Measurements from ENCODE around the gene MAPK8IP3.

The MAPK8IP3 gene

DNA sequence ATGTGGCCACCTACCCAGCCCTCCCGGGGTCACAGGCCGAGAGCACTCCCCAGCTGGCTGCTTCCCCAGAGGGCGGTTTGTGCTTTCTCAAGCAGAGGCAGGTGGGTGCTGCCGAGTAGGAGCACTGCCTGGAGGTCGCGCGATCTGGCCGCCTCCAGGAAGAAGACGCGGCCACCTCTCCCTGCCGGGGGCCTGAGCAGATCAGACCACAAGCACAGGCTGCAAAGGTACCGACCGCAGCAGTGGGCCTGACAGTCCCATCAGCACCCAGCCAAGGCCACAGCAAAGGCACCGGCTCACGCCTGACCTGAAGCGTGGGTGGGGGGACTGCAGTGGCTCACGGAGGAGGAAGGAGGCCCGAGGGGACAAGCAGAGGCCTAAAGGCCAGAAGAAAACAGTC lies 102.7 kb downstream of the MAPK8IP3 start:
- Histone ChIP-seq H4K91ac (ENCODE audit: low read length) (peak overlapping the region; percentile 34), H2AFZ (ENCODE audit: low read depth, low read length) (no peak overlapping the region), H3K14ac (ENCODE audit: low read length in 2 of 2) (no peak overlapping the region), H3K27ac (ENCODE audit: low read length, poor library complexity, severe bottlenecking) (no peak overlapping the region), H3K4ac (ENCODE audit: low read depth in 1 of 2, low read length in 2 of 2) (no peak overlapping the region), H3K79me1 (replicated peaks; ENCODE audit: low read length, poor library complexity, severe bottlenecking) (peaks cover 18% of the 10 kb centered on the region), H3K4me2 (ENCODE audit: low read length, poor library complexity, severe bottlenecking) (no peak overlapping the region), H2AK5ac (ENCODE audit: low read length, severe bottlenecking) (no peak overlapping the region), H3K23ac (ENCODE audit: low read length in 2 of 2) (no peak overlapping the region), H3K9ac (ENCODE audit: low read length) (no peak overlapping the region), H3K36me3 (ENCODE audit: control insufficient read depth in 1 of 2, insufficient read depth in 2 of 2, low read depth in 1 of 2, low read length in 2 of 2) (peaks cover 36 to 54% of the 10 kb centered on the region in 2 experiments), H2BK120ac (ENCODE audit: low read depth, low read length) (no peak overlapping the region), H2BK15ac (ENCODE audit: low read depth, poor library complexity, severe bottlenecking) (no peak overlapping the region), H4K8ac (ENCODE audit: low read length) (no peak overlapping the region), H3K4me3 (ENCODE audit: insufficient read depth in 1 of 2, low read depth in 1 of 2, low read length in 2 of 2) (no peak overlapping the region), H2BK5ac (ENCODE audit: low read depth, low read length, poor library complexity, severe bottlenecking) (no peak overlapping the region), H3K4me1 (ENCODE audit: control insufficient read depth, insufficient read depth, low read depth, low read length) (peaks cover 7% of the 10 kb centered on the region), H3K9me3 (ENCODE audit: control insufficient read depth, low read length) (no peaks in the 10 kb centered on the region), H2BK12ac (ENCODE audit: low read length in 2 of 2) (no peak overlapping the region), H3K27me3 (ENCODE audit: control insufficient read depth in 1 of 2, insufficient read depth in 1 of 2, low read length in 2 of 2) (no peaks in the 10 kb centered on the region), H3K18ac (ENCODE audit: low read depth in 1 of 2, low read length in 2 of 2) (no peak overlapping the region)
- DNase-seq, result no peak
- WGBS, result 89% methylated on average over 18 of the region's 18 CpGs

DNA sequence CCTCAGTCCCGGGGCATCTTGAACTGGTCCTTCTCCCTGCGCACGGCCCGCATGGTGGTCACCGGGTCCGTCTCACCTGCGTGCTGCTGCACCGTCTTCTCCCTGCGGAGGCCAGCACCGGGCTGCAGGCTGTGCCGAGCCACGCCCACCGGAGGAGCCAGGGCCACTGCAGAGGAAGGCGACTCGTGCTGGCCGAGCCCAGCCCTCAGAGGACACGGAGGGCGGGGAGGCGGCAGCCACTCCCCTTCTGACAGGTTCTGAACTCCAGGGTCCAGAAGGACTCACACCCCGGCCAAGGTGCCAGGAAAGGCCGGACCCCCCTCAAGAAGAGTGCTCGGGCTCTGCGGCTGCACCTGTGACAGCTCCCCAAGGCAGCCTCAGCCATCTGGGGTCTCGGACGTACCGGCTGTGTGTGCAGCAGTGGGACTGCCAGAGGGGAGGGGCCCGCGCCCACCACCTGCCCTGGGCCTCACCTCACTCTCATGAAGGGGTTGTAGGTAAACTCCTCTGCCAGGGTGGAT lies 103.3 kb downstream of the MAPK8IP3 start:
- Histone ChIP-seq H3K14ac (ENCODE audit: low read length in 2 of 2) (no peak overlapping the region), H3K9ac (ENCODE audit: low read length) (no peak overlapping the region), H2AK5ac (ENCODE audit: low read length, severe bottlenecking) (no peak overlapping the region), H3K9me3 (ENCODE audit: control insufficient read depth, low read length) (no peaks in the 10 kb centered on the region), H4K91ac (ENCODE audit: low read length) (no peak overlapping the region), H2BK5ac (ENCODE audit: low read depth, low read length, poor library complexity, severe bottlenecking) (no peak overlapping the region), H3K23ac (ENCODE audit: low read length in 2 of 2) (no peak overlapping the region), H2BK15ac (ENCODE audit: low read depth, poor library complexity, severe bottlenecking) (no peak overlapping the region), H3K18ac (ENCODE audit: low read depth in 1 of 2, low read length in 2 of 2) (no peak overlapping the region), H3K4me2 (ENCODE audit: low read length, poor library complexity, severe bottlenecking) (no peak overlapping the region), H2BK12ac (ENCODE audit: low read length in 2 of 2) (no peak overlapping the region), H2BK120ac (ENCODE audit: low read depth, low read length) (no peak overlapping the region), H3K27me3 (ENCODE audit: control insufficient read depth in 1 of 2, insufficient read depth in 1 of 2, low read length in 2 of 2) (no peaks in the 10 kb centered on the region), H2AFZ (ENCODE audit: low read depth, low read length) (no peak overlapping the region), H3K4ac (ENCODE audit: low read depth in 1 of 2, low read length in 2 of 2) (no peak overlapping the region), H3K4me3 (ENCODE audit: insufficient read depth in 1 of 2, low read depth in 1 of 2, low read length in 2 of 2) (peak overlapping the region in 1 of 2 experiments; percentile 38), H3K79me1 (replicated peaks; ENCODE audit: low read length, poor library complexity, severe bottlenecking) (peaks cover 18% of the 10 kb centered on the region), H4K8ac (ENCODE audit: low read length) (no peak overlapping the region), H3K36me3 (ENCODE audit: control insufficient read depth in 1 of 2, insufficient read depth in 2 of 2, low read depth in 1 of 2, low read length in 2 of 2) (peaks cover 40 to 54% of the 10 kb centered on the region in 2 experiments), H3K27ac (ENCODE audit: low read length, poor library complexity, severe bottlenecking) (no peak overlapping the region), H3K4me1 (ENCODE audit: control insufficient read depth, insufficient read depth, low read depth, low read length) (peaks cover 7% of the 10 kb centered on the region)
- 88% methylated on average over 28 of the region's 28 CpGs for WGBS
- DNase-seq, result no peak

DNA sequence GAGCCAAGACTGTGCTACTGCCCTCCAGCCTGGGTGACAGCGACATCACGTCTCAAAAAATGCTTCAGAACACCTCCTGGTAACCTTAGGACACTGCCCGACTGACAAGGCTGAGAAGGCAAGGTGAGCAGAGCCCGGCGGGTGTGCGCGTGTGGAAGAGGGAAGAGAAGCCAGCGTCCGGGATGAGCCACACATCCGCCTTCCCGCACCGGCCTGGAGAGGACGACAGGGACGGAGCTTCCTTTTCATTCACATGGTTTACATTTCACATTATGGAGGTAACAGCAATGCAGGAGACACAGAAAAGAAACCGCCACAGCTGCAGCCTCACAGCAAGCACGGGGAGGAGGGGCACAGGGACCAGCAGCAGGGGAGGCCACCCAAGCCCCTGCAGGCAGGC lies 104.1 kb downstream of the MAPK8IP3 start:
- no peak overlapping the region for H3K9ac ChIP-seq (ENCODE audit: low read length)
- H3K4me2 ChIP-seq (ENCODE audit: low read length, poor library complexity, severe bottlenecking), result no peak overlapping the region
- H3K4ac ChIP-seq (ENCODE audit: low read depth in 1 of 2, low read length in 2 of 2), result no peak overlapping the region
- WGBS, result 97% methylated on average over 16 of the region's 16 CpGs
- no peaks in the 10 kb centered on the region for H3K9me3 ChIP-seq (ENCODE audit: control insufficient read depth, low read length)
- H4K91ac ChIP-seq (ENCODE audit: low read length), result peak overlapping the region; percentile 10
- no peak overlapping the region for H2BK12ac ChIP-seq (ENCODE audit: low read length in 2 of 2)
- H3K79me1 ChIP-seq (replicated peaks; ENCODE audit: low read length, poor library complexity, severe bottlenecking), result peaks cover 19% of the 10 kb centered on the region
- no peak for DNase-seq
- no peak overlapping the region for H4K8ac ChIP-seq (ENCODE audit: low read length)
- H3K4me3 ChIP-seq (ENCODE audit: insufficient read depth in 1 of 2, low read depth in 1 of 2, low read length in 2 of 2), result no peak overlapping the region
- H3K23ac ChIP-seq (ENCODE audit: low read length in 2 of 2), result no peak overlapping the region
- peaks cover 42 to 46% of the 10 kb centered on the region in 2 experiments for H3K36me3 ChIP-seq (ENCODE audit: control insufficient read depth in 1 of 2, insufficient read depth in 2 of 2, low read depth in 1 of 2, low read length in 2 of 2)
- H3K27me3 ChIP-seq (ENCODE audit: control insufficient read depth in 1 of 2, insufficient read depth in 1 of 2, low read length in 2 of 2), result no peaks in the 10 kb centered on the region
- H3K14ac ChIP-seq (ENCODE audit: low read length in 2 of 2), result no peak overlapping the region
- H2AFZ ChIP-seq (ENCODE audit: low read depth, low read length), result no peak overlapping the region
- peaks cover 7% of the 10 kb centered on the region for H3K4me1 ChIP-seq (ENCODE audit: control insufficient read depth, insufficient read depth, low read depth, low read length)
- H2BK120ac ChIP-seq (ENCODE audit: low read depth, low read length), result no peak overlapping the region
- H3K18ac ChIP-seq (ENCODE audit: low read depth in 1 of 2, low read length in 2 of 2), result no peak overlapping the region
- no peak overlapping the region for H2BK15ac ChIP-seq (ENCODE audit: low read depth, poor library complexity, severe bottlenecking)
- H3K27ac ChIP-seq (ENCODE audit: low read length, poor library complexity, severe bottlenecking), result no peak overlapping the region
- H2BK5ac ChIP-seq (ENCODE audit: low read depth, low read length, poor library complexity, severe bottlenecking), result no peak overlapping the region
- H2AK5ac ChIP-seq (ENCODE audit: low read length, severe bottlenecking), result no peak overlapping the region

DNA sequence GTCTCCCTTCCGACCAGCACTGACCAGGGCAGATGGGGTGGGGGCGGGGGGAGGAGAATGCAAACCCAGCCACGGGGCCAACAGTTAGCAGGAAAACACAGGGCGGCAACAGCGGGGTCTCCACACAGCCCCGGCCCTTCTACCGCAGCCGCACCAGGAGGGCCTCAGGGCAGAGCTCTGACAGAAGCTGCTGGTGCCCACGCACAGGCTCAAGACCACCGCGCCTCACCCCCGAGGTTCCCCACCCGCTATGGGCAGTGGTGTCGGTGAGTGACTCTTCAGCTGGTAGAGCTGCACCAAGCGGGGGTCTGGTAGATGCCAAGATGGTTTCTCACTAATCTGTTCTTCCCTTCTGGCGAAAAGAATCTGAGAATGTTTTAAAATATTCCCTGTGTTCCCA lies 104.5 kb downstream of the MAPK8IP3 start:
- Histone ChIP-seq H3K18ac (ENCODE audit: low read depth in 1 of 2, low read length in 2 of 2) (no peak overlapping the region), H3K9ac (ENCODE audit: low read length) (no peak overlapping the region), H4K91ac (ENCODE audit: low read length) (no peak overlapping the region), H3K27me3 (ENCODE audit: control insufficient read depth in 1 of 2, insufficient read depth in 1 of 2, low read length in 2 of 2) (no peaks in the 10 kb centered on the region), H4K8ac (ENCODE audit: low read length) (no peak overlapping the region), H2BK12ac (ENCODE audit: low read length in 2 of 2) (no peak overlapping the region), H3K23ac (ENCODE audit: low read length in 2 of 2) (no peak overlapping the region), H3K14ac (ENCODE audit: low read length in 2 of 2) (no peak overlapping the region), H2BK5ac (ENCODE audit: low read depth, low read length, poor library complexity, severe bottlenecking) (no peak overlapping the region), H3K79me1 (replicated peaks; ENCODE audit: low read length, poor library complexity, severe bottlenecking) (peaks cover 22% of the 10 kb centered on the region), H3K9me3 (ENCODE audit: control insufficient read depth, low read length) (no peaks in the 10 kb centered on the region), H3K27ac (ENCODE audit: low read length, poor library complexity, severe bottlenecking) (no peak overlapping the region), H3K36me3 (ENCODE audit: control insufficient read depth in 1 of 2, insufficient read depth in 2 of 2, low read depth in 1 of 2, low read length in 2 of 2) (peaks cover 43 to 49% of the 10 kb centered on the region in 2 experiments), H3K4ac (ENCODE audit: low read depth in 1 of 2, low read length in 2 of 2) (no peak overlapping the region), H3K4me1 (ENCODE audit: control insufficient read depth, insufficient read depth, low read depth, low read length) (peaks cover 7% of the 10 kb centered on the region), H2AFZ (ENCODE audit: low read depth, low read length) (no peak overlapping the region), H2BK15ac (ENCODE audit: low read depth, poor library complexity, severe bottlenecking) (no peak overlapping the region), H2AK5ac (ENCODE audit: low read length, severe bottlenecking) (no peak overlapping the region), H2BK120ac (ENCODE audit: low read depth, low read length) (no peak overlapping the region), H3K4me3 (ENCODE audit: insufficient read depth in 1 of 2, low read depth in 1 of 2, low read length in 2 of 2) (no peak overlapping the region), H3K4me2 (ENCODE audit: low read length, poor library complexity, severe bottlenecking) (no peak overlapping the region)
- 95% methylated on average over 16 of the region's 16 CpGs for WGBS
- DNase-seq, result no peak

Data from mesenchymal stem cell (in vitro differentiated cells and primary cell).